GM23248 (cell line): ENCODE data around the gene SH3TC1. TPM values are rescaled to one million over a fixed set of nuclear protein-coding genes. Genes with fewer than 3 reads are reported as not detected.

Experiments used
- DNase-seq: peaks from one replicate; pipeline ENCODE4 v3.0.0-alpha.2; 2015
- H2AFZ ChIP-seq: fragments of 200-600 bp; sonication (generic); 2 replicates; pipeline ENCODE4 v1.6.1; 2016; ENCODE audit warnings: antibody characterized with exemption
- H3F3A ChIP-seq: fragments of 200-600 bp; sonication (generic); 2 replicates; pipeline ENCODE4 v1.6.1; 2016; ENCODE audit warnings: mild to moderate bottlenecking, antibody characterized with exemption, mixed run types; ENCODE audit not compliant: insufficient read depth
- H3K27ac ChIP-seq: fragments of 200-600 bp; sonication (generic); 2 replicates; pipeline ENCODE4 v1.5.1; 2016; ENCODE audit warnings: mild to moderate bottlenecking
- H3K27me3 ChIP-seq: fragments of 200-600 bp; sonication (generic); replicated peaks from 2 replicates; pipeline ENCODE4 v1.6.1; 2016; ENCODE audit warnings: mild to moderate bottlenecking; ENCODE audit not compliant: insufficient read depth
- H3K36me3 ChIP-seq: fragments of 200-600 bp; sonication (generic); 2 replicates; pipeline ENCODE4 v1.6.1; 2016; ENCODE audit warnings: low read depth, mild to moderate bottlenecking
- H3K4me1 ChIP-seq: fragments of 200-600 bp; sonication (generic); 2 replicates; pipeline ENCODE4 v1.6.1; 2016; ENCODE audit warnings: mild to moderate bottlenecking; ENCODE audit not compliant: insufficient read depth
- H3K4me2 ChIP-seq: fragments of 200-600 bp; sonication (generic); one replicate; pipeline ENCODE4 v1.6.1; 2016; ENCODE audit warnings: mild to moderate bottlenecking; ENCODE audit not compliant: unreplicated experiment
- H3K4me3 ChIP-seq: fragments of 200-600 bp; sonication (generic); 2 replicates; pipeline ENCODE4 v1.5.1; 2016; ENCODE audit warnings: mild to moderate bottlenecking
- H3K79me2 ChIP-seq: fragments of 200-600 bp; sonication (generic); 2 replicates; pipeline ENCODE4 v1.6.1; 2016; ENCODE audit warnings: mild to moderate bottlenecking; ENCODE audit not compliant: insufficient read depth
- H3K9ac ChIP-seq: fragments of 200-600 bp; sonication (generic); 2 replicates; pipeline ENCODE4 v1.6.1; 2016; ENCODE audit warnings: mild to moderate bottlenecking
- H3K9me2 ChIP-seq: fragments of 200-600 bp; sonication (generic); 2 replicates; pipeline ENCODE4 v1.6.1; 2016; ENCODE audit warnings: mixed run types, mild to moderate bottlenecking, moderate library complexity; ENCODE audit not compliant: insufficient read depth
- H3K9me3 ChIP-seq: fragments of 200-600 bp; sonication (generic); one replicate; pipeline ENCODE4 v1.6.1; 2017; ENCODE audit warnings: low read depth
- H4K20me1 ChIP-seq: fragments of 200-600 bp; sonication (generic); 2 replicates; pipeline ENCODE4 v1.6.0; 2016; ENCODE audit not compliant: insufficient read depth
- EZH2 ChIP-seq: fragments of 200-600 bp; sonication (generic); IDR thresholded peaks from 2 replicates; pipeline ENCODE4 v1.6.1; 2018; ENCODE audit warnings: antibody characterized with exemption, mild to moderate bottlenecking; ENCODE audit not compliant: insufficient read depth, poor library complexity, severe bottlenecking
- EZH2phosphoT487 ChIP-seq: fragments of 200-600 bp; sonication (generic); IDR thresholded peaks from 2 replicates; pipeline ENCODE4 v1.6.1; 2018; ENCODE audit warnings: antibody characterized with exemption, moderate library complexity, mild to moderate bottlenecking, low read depth; ENCODE audit not compliant: insufficient read depth
- WGBS, 2 experiments: methylation state at CpG; one replicate each; pipeline ENCODE4 v1.1.6; 2015 to 2017; ENCODE audit warnings: low lambda C conversion rate in 2 of 2, low coverage in 1 of 2; ENCODE audit errors: missing lambda C conversion rate in 2 of 2; 5-methylcytosine and 5-hydroxymethylcytosine counted together
- in situ Hi-C: fragments of 300-500 bp; cut with MboI; formaldehyde crosslinking; loops from 2 replicates; pipeline ENCODE4 v1.15.0; 2020
- polyA plus RNA-seq: library from polyadenylated mRNA; unstranded; fragments of >200 nt; fragmentation: Nextera tagmentation; extraction: Ambion mirVana; gene quantifications from 2 replicates; pipeline ENCODE4 v1.2.1, GENCODE V29; 2016
- total RNA-seq: library from RNA; depleted of rRNA; stranded (reverse); fragments of >200 nt; shearing (Covaris generic); gene quantifications from 2 replicates; pipeline ENCODE4 v1.2.3, GENCODE V29; 2014

Gene SH3TC1
- total and polyA plus RNA-seq, 2 experiments from 2014 or later, result 2.3 to 6.5 TPM

- H3K4me3 ChIP-seq, result no peak overlapping the region
- TF ChIP-seq EZH2 (no peak), EZH2phosphoT487 (no peak)
- no peaks in the 10 kb centered on the region for H3F3A ChIP-seq
- no peaks in the 10 kb centered on the region for H3K4me1 ChIP-seq
- 81 to 82% methylated on average over 38 to 39 of the region's 39 CpGs for WGBS, 2 experiments
- H3K27ac ChIP-seq, result no peak overlapping the region
- H2AFZ ChIP-seq, result no peak overlapping the region
- no peak for DNase-seq
- no peaks in the 10 kb centered on the region for H3K79me2 ChIP-seq
- peaks cover 19% of the 10 kb centered on the region for H3K27me3 ChIP-seq
- in situ Hi-C loops, result no loop called here
- H4K20me1 ChIP-seq, result no peaks in the 10 kb centered on the region
- no peaks in the 10 kb centered on the region for H3K9me3 ChIP-seq
- H3K9me2 ChIP-seq, result no peaks in the 10 kb centered on the region
- no peaks in the 10 kb centered on the region for H3K36me3 ChIP-seq
- no peak overlapping the region for H3K9ac ChIP-seq
- H3K4me2 ChIP-seq, result no peak overlapping the region
These were observed 46.8 kb upstream of the SH3TC1 start for GRCh38 chr4:8152090-8152864.

GRCh38 chr4:8152865-8153257, 46.2 kb upstream of the SH3TC1 start:
- in situ Hi-C loops, result no loop called here
- no peaks in the 10 kb centered on the region for H3F3A ChIP-seq
- 38 to 56% methylated on average over 6 of the region's 6 CpGs for WGBS, 2 experiments

GRCh38 chr4:8153441-8153840, 45.6 kb upstream of the SH3TC1 start:
- no peaks in the 10 kb centered on the region for H3K9me2 ChIP-seq
- no peak overlapping the region for H3K4me3 ChIP-seq
- H3K9me3 ChIP-seq, result no peaks in the 10 kb centered on the region
- no peak overlapping the region for H2AFZ ChIP-seq
- no peaks in the 10 kb centered on the region for H3K36me3 ChIP-seq
- no peak for DNase-seq
- H3F3A ChIP-seq, result no peaks in the 10 kb centered on the region
- H4K20me1 ChIP-seq, result no peaks in the 10 kb centered on the region
- peaks cover 23% of the 10 kb centered on the region for H3K27me3 ChIP-seq
- no peaks in the 10 kb centered on the region for H3K4me1 ChIP-seq
- H3K4me2 ChIP-seq, result no peak overlapping the region
- no peak overlapping the region for H3K9ac ChIP-seq
- WGBS, 2 experiments, result 57 to 61% methylated on average over 10 of the region's 10 CpGs
- in situ Hi-C loops, result no loop called here
- H3K27ac ChIP-seq, result no peak overlapping the region
- TF ChIP-seq EZH2phosphoT487, result no peak
- no peak for TF ChIP-seq EZH2
- H3K79me2 ChIP-seq, result no peaks in the 10 kb centered on the region

More at GRCh38 chr4:8152865-8153257, 46.2 kb upstream of the SH3TC1 start:
- Histone ChIP-seq H3K27ac (no peak overlapping the region), H3K27me3 (peaks cover 22% of the 10 kb centered on the region), H3K9me3 (no peaks in the 10 kb centered on the region), H3K9ac (no peak overlapping the region), H2AFZ (no peak overlapping the region), H3K79me2 (no peaks in the 10 kb centered on the region), H3K4me2 (no peak overlapping the region), H3K9me2 (no peaks in the 10 kb centered on the region), H3K36me3 (no peaks in the 10 kb centered on the region), H3K4me3 (no peak overlapping the region), H3K4me1 (no peaks in the 10 kb centered on the region), H4K20me1 (no peaks in the 10 kb centered on the region)
- DNase-seq, result no peak
- TF ChIP-seq EZH2phosphoT487 (no peak), EZH2 (no peak)

GRCh38 chr4:8155048-8155447, 44.0 kb upstream of the SH3TC1 start:
- H3K4me3 ChIP-seq, result no peak overlapping the region
- H3K4me2 ChIP-seq, result no peak overlapping the region
- TF ChIP-seq EZH2, result no peak
- no peak for TF ChIP-seq EZH2phosphoT487
- in situ Hi-C loops, result no loop called here
- H3K36me3 ChIP-seq, result no peaks in the 10 kb centered on the region
- H3K27ac ChIP-seq, result no peak overlapping the region
- no peaks in the 10 kb centered on the region for H3F3A ChIP-seq
- WGBS, 2 experiments, result 63 to 71% methylated on average over 6 of the region's 6 CpGs
- no peaks in the 10 kb centered on the region for H3K9me3 ChIP-seq
- H3K9ac ChIP-seq, result no peak overlapping the region
- H3K9me2 ChIP-seq, result no peaks in the 10 kb centered on the region
- no peaks in the 10 kb centered on the region for H4K20me1 ChIP-seq
- no peaks in the 10 kb centered on the region for H3K79me2 ChIP-seq
- no peaks in the 10 kb centered on the region for H3K4me1 ChIP-seq
- DNase-seq, result peak; percentile 44
- no peak overlapping the region for H2AFZ ChIP-seq
- peaks cover 23% of the 10 kb centered on the region for H3K27me3 ChIP-seq
